Right lung (tissue), 5 donors: Measurements from ENCODE around the gene RNF32. TPM values are rescaled to one million over a fixed set of nuclear protein-coding genes. Genes with fewer than 3 reads are reported as not detected.
"Not testable (repeated sequence)": the region's sequence is repeated elsewhere in the genome, so short reads cannot be mapped to it uniquely, and the experiment has no call there.

Experiments used
- DNase-seq, 2 donors: peaks; one replicate each; pipeline ENCODE4 v3.0.0-alpha.2; 2013
- polyA plus RNA-seq, 5 donors: library from polyadenylated mRNA; unstranded; fragments of 120-200 nt; gene quantifications; one replicate each; pipeline versions ENCODE4 v1.2.1 to v1.2.3, GENCODE V29; 2013; ENCODE audit warnings: inconsistent platforms in 1 of 5, low replicate concordance in 1 of 5; ENCODE audit not compliant: insufficient read length in 5 of 5, insufficient read depth in 1 of 5

Gene RNF32
- polyA plus RNA-seq, 5 donors: 3.9 to 8.1 (median 5.1) TPM

DNA sequence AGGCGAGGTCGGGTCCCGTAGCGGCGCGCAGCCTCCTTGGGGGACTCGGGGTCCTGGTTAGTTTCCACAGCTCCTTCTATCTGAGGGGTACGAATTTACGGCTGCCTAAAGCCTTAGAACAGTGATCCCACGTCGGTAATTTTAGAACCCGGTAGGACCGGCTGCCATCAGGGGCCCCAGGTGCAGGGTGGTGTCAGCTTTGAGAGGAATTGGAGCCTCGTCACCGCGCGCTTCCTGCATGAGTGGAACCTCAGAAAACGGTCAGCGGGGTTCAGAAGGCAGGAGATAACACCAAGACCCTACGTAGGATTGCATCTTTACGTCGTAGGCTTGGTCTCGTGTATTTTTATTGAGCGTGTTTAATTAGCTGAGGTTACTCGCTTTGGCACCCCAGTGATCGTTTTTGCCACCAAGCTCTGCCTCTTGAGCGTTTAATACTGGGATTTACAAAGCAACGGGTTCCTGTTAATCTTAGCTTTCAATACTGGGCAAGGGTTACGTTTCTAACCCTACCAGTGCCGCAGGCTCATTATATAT lies 443 bp downstream of the RNF32 start:
- DNase-seq: no peak

DNA sequence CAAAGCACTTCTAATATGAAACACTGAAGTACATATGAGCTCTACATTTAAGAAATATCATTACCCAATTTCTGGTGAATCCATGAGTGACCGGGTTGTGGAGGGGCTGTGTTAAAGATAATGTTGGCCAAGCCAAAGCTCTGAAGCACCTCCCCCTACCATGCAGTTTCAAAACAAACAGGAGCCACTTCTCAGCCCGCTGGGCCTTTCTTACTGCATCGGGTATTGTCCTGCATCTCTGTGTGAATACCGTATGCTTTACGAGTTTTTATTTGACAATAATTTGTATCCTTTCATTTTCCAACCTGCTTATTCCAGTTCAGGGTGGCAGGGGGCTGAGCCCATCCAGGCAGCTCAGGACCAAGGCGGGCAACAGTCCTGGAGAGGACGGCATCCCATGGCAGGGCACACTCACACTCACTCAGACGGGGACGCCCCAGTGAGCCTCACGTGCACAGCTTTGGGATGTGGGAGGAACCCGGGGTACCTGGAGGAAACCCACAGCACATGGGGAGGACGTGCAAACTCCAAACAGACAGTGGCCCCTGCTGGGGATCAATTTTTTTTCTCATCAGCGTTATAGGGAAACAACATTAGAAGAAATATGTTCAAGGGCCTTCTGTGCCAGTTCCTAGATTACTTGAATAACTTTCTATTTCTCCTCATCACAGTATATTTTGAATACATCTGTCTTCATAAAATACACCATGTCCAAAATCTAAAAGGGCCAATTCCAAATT lies 1.9 kb downstream of the RNF32 start:
- no peak for DNase-seq

GRCh38 chr7:156647330-156647729 lies 6.8 kb downstream of the RNF32 start:
- DNase-seq: not testable (repeated sequence)

DNA sequence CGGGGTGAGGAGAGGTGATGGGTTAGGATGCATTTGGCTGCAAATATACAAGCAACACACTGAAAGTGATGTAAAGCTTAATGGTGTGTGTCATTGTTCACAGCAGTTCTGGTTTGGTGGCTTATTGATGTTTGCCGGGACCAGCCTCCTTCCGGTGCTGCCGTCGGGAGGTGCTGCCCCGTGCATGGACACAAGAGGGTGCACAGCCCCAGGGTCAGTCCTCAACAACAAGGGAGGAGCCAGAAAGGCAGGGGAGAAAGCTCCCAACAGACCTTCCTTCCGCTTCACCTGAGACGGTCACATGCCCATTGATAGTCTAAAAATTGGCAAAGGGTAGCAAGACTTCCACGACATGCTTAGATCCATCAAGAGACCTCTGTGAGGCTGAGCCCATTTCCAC lies 9.5 kb downstream of the RNF32 start:
- DNase-seq: no peak

GRCh38 chr7:156651474-156651873 lies 10.9 kb downstream of the RNF32 start:
- no peak for DNase-seq

DNA sequence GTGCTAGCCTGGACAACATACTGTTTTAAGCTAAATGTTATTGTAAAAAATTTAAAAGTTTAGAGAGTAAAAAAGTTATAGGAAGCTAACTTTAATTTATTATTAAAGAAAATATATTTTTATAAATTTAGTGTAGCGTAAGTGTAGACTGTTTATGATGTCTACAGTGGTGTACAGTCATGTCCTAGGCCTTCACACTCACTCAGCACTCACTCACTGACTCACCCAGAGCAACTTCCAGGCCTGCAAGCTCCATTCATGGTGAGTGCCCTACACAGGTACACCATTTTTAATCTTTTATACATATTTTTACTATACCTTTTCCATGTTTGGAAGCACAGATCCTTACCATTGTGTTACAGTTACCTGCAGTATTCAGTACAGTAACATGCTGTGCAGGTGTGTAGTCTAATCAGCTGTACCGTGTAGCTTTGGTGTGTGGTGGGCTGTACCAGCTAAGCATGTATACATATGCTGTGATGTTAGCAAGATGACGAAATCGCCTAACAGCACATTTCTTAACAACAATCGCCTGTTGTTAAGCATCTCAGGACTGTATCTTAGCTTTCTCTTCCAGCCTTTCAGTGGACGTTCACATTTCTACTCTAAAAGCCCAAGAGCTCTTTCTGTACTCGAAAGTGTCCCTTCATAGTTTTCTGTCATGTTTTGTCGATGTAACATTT lies 12.5 kb downstream of the RNF32 start:
- DNase-seq: no peak

- DNase-seq: no peak
Observed at GRCh38 chr7:156654511-156655234, 14.1 kb downstream of the RNF32 start.

- no peak for DNase-seq
Observed at GRCh38 chr7:156655251-156655650, 14.7 kb downstream of the RNF32 start.

DNA sequence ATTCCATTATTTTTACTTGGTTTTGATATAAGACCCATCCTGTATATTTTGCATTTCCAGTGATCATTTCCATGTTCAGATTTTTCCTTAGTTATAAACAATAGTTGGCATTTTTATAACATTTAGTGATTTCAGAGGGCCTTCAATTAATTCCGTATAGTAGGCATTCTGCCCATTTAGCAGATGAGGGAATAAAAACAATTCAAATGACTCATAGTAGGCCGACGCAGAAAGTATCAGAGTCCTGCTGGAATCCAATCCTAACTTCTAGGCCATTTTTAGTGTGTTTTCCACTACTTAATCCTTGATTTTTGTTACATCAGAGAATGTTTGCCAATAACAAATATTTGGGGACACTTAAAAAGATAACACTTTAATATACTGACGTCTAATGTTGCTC lies 15.4 kb downstream of the RNF32 start:
- DNase-seq: no peak

- no peak for DNase-seq
Observed at GRCh38 chr7:156656598-156656997, 16.0 kb downstream of the RNF32 start.

GRCh38 chr7:156657681-156658080 lies 17.1 kb downstream of the RNF32 start:
- no peak for DNase-seq

GRCh38 chr7:156659203-156659602 lies 18.6 kb downstream of the RNF32 start:
- DNase-seq: no peak

- DNase-seq: no peak
Observed at GRCh38 chr7:156659961-156660360, 19.4 kb downstream of the RNF32 start.

DNA sequence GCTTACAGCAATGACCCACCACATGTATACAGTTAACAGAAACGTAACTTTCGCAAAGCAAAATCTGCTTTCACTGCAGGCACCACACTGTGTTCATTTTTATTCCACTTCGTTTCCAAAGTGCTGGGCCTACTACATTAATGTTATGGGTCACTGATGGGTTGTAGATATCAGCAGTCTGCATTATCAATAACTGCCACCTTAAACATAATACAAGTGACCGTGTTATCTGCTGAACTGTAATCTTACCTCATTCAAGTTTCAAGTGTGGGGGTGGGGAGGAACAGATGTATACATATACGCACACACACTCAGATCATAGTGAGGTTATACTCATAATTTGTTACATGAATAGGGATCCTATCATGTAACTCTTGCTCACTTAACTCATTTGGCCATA lies 21.1 kb downstream of the RNF32 start:
- no peak for DNase-seq

DNA sequence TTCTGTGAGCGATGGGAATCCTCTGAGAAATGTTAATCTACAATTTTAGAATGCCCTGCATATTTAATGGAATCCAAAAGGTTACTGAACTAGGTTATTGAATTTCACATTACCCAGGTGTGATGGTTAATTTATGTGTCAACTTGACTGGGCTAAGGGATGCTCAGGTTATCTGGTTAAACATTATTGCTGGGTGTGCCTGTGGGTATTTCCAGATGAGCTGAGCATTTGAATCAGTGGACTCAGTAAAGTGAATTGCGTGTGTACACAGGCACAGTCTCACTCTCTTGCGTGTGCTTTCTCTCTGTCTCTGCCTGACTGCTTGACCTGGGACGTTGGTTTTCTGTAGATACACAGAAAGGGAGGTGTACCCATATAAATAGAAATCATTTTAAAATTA lies 21.7 kb downstream of the RNF32 start:
- no peak for DNase-seq

DNA sequence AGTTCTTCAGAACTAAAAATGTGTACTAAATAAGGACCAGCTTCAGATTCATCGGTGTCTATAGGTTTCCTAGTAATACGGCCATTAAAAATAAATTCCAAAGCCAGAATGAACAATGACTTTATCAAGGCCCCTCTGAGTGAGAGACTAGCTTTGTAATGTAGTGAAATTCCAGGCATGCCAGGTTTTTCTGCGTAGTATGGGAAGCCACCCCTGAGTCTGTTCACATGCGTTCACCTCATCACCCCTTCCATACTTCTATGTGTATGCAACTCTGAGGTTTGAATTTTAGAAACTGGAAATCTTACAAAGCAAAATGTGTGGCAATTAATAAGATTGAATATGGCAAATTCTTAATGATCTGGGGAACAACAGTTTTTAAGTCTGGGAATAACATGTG lies 24.5 kb downstream of the RNF32 start:
- DNase-seq: no peak

- no peak for DNase-seq
Observed at GRCh38 chr7:156666368-156667109, 26.0 kb downstream of the RNF32 start.

DNA sequence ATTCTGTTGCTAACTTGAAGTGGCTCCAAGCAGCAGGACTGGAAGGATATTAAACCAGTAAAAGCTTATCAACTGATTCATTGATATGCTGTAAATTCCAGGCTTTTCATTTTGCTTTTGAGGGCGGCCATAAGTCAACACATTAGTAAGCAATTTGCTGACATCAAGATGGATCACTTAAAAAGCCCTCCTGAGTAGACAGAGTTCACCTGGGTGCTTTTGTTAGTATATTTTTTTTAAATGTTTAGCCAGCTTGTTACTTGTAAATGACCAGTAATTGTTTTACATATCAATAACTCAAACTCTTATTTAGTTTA lies 26.5 kb downstream of the RNF32 start:
- no peak for DNase-seq

DNA sequence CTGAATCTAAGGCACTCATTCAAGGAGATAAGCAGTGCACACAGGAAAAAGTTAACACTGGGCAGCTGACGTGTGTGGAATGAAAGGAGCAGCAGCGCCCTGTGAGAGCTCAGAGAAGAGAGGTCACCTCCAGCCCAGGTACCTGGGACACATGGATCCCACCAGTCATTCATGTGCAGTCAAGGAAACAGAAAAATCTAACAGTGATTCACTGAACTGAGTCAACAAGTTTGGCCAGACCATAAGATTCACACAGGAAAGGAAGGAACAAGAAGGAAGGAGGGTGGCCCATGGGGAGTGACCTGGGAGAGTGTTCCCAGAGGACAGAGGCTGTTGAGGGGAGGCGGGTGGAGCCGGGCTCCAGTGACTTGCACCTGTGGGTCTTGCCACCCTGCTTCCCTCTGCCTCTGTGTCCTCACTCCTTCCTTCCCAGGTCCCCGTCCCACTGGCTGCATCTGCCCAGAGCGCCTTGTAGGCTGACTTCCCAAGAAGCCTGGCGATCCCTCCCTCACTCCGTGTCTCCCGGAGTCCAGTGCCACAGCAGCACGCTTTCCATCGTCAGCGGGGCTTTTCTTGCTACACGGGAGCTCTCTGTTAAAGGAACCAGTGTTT lies 27.7 kb downstream of the RNF32 start:
- no peak for DNase-seq

- no peak for DNase-seq
Observed at GRCh38 chr7:156669035-156669828, 28.7 kb downstream of the RNF32 start.

- DNase-seq: no peak
Observed at GRCh38 chr7:156673454-156673853, 32.9 kb downstream of the RNF32 start.
